HG02981 (cell line): ENCODE results near the gene ACP5.
A peak's percentile ranks its signal among the peaks of the same experiment; 100 is the strongest.
"Not testable (repeated sequence)": the region's sequence is repeated elsewhere in the genome, so short reads cannot be mapped to it uniquely, and the experiment has no call there.

Experiments used
- ATAC-seq: cut with Tn5 transposase; IDR thresholded peaks from one replicate; pipeline ENCODE4 v1.9.1; 2021; ENCODE audit warnings: mild to moderate bottlenecking, moderate library complexity; ENCODE audit not compliant: unreplicated experiment

Gene ACP5

DNA sequence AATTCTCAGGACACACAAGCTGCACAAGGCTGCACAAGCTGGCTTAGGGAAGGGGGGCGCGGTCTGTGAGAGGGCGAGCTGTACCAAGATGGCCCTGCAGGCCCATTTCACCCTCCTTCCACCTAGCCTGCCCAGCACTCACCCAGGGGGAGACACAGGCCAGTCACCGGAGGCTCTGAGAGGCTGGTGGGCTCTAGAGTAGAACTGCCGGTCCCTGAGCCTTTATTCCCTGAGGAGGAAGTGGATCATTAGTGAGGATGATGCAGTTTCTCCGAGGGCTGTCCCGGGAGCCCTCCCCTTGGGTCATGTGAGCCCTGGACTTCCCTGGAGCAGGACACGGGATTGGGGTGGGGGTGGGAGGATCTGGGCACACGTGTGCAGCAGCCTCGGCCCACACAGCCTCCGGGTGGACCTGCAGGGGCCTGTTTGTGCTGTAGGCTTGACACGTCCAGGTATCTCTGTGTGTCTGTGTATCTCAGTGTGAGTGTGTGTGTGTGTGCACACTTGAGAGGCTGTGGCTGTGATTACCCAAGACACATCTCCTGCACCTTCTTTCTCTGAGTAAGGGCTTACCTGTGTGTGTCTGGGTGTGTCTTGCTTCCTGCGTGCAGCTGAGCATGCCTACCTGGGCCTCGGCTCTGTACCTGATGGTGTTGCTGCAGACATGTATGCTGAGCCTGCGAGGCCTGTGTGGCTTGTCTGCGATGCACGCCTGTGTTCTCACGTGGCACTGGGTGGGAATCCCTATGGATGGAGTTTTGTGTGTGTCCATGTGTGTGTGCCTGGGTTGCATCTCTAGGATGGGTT, at the start of gene ACP5:
Gene ACP5 (minus strand): TSS at position 195 of the 807 bp plus-strand sequence. CDS start 328 bp downstream, outside the sequence.
- ATAC-seq = no peak

DNA sequence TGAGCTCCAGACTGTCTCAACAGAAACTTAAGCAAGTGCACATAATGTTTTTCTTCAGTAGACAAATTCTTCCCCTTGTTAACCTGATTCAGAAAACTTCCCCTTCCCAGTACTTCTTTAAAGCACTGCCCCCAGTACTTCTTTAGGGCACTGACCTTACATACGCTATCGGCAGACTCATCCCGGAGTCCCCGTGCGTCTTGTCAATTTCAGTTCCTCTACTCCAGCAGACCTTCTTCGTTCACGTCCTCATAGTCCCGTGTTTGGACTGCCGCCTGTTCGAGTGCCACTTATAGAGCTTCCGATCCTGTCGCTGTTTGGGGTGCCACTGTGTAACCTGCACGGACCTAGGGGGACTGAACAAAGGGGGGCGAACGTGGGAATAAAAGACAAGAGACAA, 48.8 kb upstream of the ACP5 start:
- ATAC-seq = no peak

DNA sequence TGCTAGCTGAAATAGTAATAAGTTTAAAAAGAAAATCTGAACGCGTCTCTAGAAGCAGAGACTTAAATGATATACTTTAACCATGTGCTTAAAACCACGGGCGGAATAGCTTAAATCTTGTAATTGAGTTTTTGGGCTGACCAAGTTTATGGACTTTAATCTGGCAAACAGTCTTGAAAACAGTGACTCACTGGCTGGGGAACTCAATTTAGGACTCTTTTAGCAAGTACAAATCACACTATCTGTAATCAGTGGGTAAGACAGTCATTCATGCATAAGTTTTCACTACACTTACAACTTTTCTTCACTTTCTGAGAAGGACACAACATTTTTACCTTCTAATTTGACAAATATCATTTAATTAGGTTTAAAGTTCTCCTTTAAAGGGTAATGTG, 46.6 kb upstream of the ACP5 start:
- ATAC-seq = no peak

DNA sequence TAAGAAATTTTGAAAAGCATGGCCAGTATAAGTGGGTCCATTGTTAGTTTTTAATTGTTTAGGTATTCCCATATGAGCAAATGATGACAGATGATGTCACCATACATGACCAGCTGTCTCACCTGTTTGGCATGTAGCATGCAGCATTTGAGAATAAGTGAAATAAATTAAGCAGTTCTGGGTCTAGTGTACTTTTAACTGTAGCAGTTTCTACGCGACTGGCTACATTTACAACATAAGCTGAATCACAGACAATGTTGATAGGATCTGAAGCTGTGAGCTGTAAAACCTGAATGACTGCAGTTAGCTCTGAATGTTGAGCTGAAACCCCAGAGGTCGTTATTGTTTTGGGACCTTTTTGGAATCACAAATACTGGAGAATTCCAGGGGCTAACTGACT, 45.0 kb upstream of the ACP5 start:
- not testable (repeated sequence) for ATAC-seq

DNA sequence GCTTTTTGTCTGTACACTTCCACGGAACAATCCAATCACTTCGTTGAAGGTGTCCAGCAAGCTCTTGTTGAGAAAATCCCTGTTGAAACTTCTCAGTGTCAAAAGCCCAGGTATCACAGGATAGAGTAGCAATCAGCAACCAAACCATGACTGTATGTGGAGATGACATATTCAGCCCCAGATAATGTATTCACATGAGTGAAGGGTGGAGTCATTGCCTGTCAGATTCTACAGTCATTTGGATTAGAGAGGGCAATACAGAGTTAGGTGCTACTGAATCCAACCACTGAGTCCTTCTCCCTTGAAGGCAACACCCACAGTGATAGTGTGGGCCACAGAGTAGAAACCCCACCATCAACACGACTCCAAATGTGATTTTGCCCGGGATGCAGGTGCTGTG, 43.1 kb upstream of the ACP5 start:
- ATAC-seq = no peak

DNA sequence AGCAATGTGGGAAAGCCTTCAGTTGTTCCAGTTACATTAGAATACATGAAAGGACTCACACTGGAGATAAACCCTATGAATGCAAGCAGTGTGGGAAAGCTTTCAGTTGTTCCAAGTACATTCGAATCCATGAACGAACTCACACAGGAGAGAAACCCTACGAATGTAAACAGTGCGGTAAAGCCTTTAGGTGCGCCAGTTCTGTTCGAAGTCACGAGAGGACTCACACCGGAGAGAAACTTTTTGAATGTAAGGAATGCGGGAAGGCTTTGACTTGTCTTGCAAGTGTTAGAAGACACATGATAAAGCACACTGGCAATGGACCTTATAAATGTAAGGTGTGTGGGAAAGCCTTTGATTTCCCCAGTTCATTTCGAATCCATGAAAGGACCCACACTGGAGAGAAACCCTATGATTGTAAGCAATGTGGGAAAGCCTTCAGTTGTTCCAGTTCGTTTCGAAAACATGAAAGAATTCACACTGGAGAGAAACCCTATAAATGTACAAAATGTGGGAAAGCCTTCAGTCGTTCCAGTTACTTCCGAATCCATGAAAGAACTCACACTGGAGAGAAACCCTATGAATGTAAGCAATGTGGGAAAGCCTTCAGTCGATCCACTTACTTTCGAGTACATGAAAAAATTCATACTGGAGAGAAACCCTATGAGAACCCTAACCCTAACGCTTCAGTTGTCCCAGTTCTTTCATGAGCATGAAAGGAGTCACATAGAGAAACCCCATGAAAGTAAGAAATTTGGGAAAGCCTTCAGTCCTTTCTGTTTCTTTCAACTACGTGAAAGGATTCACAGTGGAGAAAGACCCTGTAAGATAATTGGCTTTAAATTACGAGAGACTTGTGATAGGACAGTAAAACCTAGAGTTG, 40.0 kb upstream of the ACP5 start:
- no peak for ATAC-seq

DNA sequence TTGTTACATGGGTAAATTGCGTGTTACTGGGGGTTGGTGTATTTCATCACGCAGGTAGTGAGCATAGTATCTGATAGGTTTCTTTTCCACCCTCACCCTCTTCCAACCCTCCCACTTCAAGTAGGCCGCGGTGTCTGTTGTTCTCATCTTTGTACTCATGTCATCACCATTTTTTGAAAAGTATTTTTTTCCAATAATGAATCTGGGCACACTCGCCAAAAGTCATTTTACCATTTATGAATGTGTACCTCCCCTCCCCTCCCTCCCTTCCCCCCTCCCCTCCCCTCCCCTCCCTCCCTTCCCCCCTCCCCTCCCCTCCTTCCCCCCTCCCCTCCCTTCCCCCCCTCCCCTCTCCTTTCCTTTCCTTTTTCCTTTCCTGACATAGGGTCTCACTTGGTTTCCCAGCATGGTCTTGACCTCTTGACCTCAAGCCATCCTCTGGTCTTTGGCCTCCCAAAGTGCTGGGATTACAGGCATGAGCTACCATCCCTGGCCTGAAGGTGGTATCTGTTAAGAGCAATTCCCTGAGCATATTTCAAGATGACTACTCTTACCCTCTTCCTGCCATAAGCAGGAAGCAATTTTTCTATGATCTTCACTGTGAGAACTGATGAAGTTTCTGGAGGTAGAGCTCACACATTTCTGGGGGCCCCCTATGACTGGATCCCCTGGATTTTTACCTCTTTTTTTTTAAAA, 35.5 kb upstream of the ACP5 start:
- no peak for ATAC-seq

DNA sequence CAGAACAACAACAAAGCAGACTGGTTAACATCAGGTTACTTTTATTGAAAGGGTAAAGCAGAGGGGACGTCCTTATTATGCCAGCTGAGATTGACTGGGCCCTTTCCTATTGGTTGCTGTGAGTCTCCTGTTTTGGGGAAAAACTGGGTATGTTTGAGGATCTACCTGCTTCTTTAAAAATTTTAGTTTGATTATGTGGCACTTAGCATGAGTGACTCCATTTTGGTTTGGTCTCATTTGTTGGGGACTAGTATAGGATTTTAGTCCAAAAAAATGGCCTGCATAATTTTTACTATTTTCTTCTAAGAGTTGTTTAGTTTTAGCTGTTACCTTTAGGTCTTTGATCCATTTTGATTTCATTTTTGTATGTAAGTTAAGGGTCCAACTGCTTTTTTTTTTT, 34.3 kb upstream of the ACP5 start:
- no peak for ATAC-seq

DNA sequence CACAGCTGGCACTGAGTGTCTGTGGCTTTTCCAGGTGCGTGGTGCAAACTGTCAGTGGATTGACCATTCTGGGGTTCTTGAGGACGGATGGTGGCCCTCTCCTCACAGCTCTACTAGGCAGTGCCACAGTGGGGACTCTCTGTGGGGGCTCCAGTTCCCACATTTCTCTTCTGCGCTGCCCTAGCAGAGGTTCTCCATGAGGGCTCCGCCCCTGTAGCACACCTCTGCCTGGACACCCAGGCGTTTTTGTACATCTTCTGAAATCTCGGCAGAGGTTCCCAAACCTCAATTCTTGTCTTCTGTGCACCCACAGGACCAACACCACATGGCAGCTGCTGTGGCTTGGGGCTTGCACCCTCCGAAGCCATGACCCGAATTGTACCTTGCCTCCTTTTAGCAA, 29.0 kb upstream of the ACP5 start:
- ATAC-seq = no peak

DNA sequence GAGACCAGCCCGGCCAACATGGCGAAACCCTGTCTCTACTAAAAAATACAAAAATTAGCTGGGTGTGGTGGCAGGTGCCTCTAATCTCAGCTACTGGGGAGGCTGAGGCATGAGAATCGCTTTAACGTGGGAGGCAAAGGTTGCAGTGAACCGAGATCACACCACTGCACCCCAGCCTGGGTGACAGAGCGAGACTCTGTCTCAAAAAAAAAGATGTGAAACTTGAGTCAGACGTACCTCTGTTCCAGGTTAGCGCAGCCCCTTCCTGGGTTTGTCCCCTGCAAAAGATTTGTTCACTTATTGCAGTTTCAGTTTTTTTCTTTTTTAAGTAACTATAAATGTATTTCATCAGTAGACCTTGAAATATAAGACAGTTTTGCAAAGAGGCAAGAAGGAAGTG, 22.3 kb upstream of the ACP5 start:
- ATAC-seq = not testable (repeated sequence)

DNA sequence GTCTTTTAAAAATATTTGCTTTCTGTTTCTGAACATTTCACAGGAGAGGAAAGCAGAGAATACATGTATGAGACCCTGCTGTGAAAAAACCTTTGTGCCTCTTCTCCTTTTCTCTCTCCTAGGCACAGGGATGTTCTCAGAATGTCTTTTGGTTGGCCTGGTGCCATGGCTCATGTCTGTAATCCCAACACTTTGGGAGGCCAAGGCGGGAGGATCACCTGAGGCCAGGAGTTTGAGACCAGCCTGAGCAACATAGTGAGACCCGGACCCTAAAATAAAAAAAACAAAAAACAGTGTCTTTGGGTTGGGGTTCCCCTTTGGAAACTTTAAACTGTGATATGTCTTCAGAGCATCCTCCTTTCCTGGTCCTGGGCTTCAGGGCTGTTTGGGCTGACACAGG, 21.3 kb upstream of the ACP5 start:
- no peak for ATAC-seq

DNA sequence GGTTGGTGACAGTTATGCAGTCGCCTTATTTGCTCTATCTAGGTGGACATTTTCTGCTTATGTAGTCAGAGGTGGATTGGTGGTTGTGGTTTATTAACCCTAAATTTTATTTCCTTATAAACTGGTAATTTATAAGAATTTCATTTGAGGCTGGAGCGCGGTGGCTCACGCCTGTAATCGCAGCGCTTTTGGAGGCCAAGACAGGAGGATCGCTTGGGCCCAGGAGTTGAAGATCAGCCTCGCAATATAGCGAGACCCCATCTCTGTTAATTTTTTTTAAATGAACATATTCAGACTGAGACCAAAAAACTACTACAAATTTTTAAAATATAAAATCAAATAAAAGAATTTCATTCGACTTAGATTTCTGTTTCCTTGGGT, 20.6 kb upstream of the ACP5 start:
- no peak for ATAC-seq

DNA sequence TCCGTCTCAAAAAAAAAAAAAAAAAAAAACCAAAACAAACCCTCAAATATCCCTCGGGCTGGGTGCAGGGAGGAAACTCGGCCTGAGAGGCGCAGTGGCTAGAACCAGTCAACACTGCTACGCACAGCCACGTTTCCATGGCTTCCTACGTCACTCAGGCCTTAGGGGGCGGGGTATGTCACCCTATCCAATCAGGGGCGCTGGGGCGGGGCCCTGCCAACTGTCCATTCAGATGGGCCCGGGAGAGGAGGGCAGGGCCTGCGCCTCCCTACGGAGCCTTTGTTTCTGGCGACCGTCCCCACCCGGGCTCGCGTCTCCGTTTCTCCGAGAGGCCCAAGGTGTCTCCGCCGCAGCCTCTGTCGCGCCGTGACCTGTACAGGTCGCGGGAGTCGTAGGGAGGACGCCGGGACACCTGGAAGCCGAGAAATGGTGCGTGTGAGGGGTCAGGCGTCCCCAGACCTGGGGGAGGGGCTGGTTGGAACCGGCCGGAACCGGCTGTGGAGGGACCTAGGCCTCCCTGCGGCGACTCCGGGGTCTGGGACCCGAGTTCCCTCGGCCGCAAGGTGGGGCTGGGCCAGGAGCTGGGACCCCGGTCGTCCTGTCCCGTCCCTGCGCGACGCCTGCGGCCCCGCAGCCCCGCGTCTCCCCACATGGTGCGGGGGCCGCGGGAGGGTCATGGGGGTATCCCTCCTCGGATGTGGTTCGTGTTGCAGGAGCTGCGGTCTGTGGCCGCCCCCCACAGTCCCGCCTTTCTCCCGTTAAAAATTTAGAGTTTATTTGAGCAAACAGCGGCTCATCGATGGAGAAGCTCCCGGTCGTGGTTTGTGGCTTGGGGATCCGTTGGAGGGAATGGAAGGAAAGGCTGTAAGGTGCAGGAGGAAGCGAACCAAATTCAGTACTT, 20.0 kb upstream of the ACP5 start, which contains the start of gene ZNF627:
Gene ZNF627 (plus strand): TSS at position 282 of the 901 bp plus-strand sequence. CDS start 145 bp downstream, at position 427.
- peak; percentile 97 for ATAC-seq

DNA sequence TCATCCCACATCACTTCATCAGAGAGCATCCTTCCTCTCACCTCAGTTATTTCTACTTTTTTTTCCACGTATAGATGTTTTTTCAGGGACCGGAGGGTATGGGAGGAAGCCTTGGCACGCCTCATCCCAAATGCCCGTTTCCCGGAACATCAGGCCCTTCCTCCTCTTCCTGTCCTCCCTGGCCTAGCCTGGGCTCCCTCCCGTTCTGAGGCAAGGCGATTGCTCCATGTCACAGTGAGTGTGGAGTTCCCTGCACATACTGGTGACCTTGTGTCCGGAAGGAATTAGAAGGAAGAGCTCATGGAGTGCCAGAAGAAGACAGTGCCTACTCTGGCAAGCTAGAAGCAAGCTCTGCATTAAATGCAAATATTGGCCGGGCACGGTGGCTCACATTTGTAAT, 18.7 kb upstream of the ACP5 start:
- ATAC-seq = no peak

DNA sequence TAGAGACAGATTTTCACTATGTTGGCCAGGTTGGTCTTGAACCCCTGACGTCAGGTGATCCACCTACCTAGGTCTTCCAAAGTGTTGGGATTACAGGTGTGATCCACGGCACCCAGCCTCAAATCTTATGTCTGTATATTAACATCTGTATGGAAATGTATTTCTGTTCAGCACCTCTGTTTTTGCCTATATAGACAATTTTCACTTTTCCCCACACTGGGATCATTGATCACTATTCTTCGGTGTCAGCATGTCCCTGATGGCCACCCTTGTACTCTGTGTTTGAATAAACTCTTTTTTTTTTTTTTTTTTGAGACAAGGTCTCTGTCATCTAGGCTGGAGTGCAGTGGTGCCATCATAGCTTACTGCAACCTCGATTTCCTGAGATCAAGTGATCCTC, 16.6 kb upstream of the ACP5 start:
- no peak for ATAC-seq

DNA sequence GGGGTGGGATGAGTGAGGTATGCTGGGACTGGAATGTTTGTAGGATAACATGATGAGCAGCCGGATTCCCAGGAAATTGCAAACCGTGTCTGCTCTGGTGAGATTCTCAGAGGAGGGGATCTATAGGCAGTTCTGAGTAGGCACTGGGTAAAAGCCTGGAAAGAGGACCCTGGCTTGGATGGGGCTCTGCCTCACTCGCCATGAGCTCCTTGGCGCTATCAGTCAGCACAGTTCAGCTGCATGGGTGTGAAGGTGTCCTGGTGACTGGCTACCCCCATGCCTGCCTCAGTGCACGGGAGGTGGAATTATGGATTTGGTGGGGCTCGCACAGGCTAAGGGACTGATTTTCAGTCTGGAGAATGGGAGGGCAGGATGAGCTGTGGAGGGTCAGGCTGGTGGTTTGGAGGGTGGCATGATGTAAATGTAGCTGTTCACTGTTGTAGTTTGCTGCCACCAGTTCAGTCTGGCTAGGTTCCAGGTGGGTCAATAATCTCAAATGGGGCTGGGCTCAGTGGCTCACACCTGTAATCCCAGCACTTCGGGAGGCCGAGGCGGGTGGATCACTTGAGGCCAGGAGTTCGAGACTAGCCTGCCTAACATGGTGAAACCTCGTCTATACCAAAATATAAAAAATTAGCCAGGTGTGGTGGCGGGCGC, 10.7 kb upstream of the ACP5 start:
- no peak for ATAC-seq

DNA sequence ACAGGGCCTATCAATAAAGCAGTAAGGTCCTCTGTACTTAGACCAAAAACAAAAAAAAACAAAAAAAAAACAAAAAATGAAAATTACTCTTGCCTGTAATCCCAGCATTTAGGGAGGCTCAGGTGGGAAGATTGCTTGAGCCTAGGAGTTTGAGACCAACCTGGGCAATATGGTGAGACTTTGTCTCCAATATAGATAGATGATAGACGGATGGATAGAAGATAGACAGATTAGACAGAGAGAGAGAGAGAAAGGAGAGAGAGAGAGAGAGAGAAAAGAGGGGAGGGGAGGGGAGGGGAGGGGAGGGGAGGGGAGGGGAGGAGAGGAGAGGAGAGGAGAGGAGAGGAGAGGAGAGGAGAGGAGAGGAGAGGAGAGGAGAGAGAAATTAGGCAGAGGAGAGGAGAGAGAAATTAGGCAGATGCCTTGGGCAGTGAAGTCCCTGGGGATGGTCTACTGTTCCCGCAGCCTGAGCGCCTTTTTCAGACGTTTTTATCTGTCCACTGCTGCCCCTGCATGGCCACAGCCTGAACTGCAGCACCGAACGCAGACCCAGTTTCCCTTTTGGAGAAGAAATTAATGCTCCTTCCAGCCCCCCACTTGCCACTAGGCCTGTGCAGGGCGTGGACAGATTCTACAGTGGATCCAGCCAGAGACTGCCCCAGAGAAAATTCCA, 10.0 kb upstream of the ACP5 start:
- no peak for ATAC-seq

DNA sequence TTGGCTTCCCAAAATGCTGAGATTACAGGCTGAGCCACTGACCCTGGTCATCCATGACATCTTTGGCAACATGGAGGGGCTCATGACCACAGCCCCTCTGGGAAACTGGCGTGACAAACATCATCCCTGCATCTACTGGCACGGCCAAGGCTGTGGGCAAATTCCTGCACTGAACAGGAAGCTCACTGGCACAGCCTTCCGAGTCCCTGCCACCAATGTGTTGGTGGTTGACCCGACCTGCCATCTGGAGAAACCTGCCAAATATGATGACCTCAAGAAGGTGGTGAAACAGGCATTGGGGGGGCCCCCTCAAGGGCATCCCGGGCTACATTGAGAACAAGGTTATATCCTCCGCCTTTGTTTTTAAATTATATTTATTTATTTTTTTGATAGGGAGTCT, 8.9 kb upstream of the ACP5 start:
- no peak for ATAC-seq

DNA sequence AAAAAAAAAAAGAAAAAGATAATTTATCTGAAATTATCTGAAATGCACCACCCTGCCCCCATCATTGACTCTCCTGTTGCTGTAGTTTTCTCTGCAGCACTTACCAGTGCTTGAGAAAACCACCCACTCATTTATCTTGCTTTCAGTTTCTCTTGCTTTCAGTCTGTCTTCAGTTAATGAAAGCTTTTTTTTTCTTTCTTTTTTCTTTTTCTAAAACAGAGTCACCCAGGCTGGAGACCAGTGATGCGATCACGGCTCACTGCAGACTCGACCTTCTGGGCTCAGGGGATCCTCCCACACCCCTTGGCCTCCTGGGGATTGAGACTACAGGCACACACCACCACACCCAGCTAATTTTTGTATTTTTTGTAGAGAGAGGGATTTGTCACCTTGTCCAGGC, 4.3 kb upstream of the ACP5 start:
- ATAC-seq = peak; percentile 62
